ENCODE data around the gene UTP18.
"Not testable (repeated sequence)": the region's sequence is repeated elsewhere in the genome, so short reads cannot be mapped to it uniquely, and the experiment has no call there.

UTP18 gene

DNA sequence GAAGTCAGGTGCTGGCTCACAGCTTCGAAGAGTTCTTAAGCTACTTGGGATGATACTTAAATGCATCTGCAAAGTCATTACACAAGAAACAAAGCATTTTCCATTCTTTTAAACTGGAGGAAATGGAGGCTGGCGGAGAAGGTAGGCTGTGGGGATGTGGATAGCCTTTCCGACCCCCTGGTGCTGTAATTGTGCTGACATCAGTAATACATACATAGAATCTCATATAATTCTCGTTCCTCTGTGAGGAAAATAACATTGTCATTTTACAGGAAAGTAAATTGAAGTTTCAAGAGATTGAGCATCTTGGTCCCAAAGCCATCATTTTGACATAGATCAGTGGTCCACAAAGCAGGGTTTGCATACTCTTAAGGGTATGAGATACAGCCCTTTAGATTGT is 39.5 kb downstream of the UTP18 start:
- TF ChIP-seq, protein P1, sequence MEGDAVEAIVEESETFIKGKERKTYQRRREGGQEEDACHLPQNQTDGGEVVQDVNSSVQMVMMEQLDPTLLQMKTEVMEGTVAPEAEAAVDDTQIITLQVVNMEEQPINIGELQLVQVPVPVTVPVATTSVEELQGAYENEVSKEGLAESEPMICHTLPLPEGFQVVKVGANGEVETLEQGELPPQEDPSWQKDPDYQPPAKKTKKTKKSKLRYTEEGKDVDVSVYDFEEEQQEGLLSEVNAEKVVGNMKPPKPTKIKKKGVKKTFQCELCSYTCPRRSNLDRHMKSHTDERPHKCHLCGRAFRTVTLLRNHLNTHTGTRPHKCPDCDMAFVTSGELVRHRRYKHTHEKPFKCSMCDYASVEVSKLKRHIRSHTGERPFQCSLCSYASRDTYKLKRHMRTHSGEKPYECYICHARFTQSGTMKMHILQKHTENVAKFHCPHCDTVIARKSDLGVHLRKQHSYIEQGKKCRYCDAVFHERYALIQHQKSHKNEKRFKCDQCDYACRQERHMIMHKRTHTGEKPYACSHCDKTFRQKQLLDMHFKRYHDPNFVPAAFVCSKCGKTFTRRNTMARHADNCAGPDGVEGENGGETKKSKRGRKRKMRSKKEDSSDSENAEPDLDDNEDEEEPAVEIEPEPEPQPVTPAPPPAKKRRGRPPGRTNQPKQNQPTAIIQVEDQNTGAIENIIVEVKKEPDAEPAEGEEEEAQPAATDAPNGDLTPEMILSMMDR (IDR thresholded peaks at IDR 0.05; ENCODE audit: low read depth, low read length, missing control alignments): no peak
- DNase-seq (ENCODE audit: low read depth): no peak
- no peak overlapping the region for H3K4me3 ChIP-seq (ENCODE audit: low read depth, low read length)

DNA sequence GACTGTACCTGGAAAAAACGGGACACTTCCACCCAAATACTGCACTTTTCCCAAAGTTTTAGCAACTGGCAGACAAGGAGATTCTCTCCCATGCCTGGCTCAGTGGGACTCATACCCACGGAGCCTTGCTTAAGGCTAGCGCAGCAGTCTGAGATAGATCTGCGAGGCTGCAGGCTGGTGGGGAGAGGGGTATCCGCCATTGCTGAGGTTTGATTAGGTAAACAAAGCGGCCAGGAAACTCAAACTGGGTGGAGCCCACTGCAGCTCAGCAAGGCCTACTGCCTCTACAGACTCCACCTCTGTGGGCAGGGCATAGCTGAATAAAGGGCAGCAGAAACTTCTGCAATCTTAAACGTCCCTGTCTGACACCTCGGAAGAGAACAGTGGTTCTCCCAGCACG is 44.8 kb downstream of the UTP18 start:
- TF ChIP-seq, protein P1 (IDR thresholded peaks at IDR 0.05; ENCODE audit: low read depth, low read length, missing control alignments): no peak
- no peak overlapping the region for H3K4me3 ChIP-seq (ENCODE audit: low read depth, low read length)
- DNase-seq (ENCODE audit: low read depth): no peak

DNA sequence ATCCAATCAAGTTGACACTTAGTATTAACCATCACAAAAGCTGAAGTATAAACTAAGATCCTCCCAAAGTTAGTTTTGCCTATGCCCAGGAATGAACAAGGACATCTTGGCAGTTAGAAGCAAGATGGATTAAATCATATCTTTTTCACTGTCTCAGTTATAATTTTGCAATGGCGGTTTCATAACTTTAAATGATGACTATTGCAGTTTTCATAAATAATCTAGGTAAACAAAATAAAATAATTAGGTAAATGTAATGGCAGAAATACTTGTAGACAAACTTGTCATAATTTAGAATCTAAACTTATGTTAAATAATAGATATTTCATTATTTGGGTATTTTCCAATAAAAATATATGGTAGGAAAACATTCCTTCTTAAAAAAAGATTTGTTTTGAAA is 51.7 kb downstream of the UTP18 start:
- DNase-seq (ENCODE audit: low read depth); H3K4me3 ChIP-seq (ENCODE audit: low read depth, low read length): not testable (repeated sequence)

DNA sequence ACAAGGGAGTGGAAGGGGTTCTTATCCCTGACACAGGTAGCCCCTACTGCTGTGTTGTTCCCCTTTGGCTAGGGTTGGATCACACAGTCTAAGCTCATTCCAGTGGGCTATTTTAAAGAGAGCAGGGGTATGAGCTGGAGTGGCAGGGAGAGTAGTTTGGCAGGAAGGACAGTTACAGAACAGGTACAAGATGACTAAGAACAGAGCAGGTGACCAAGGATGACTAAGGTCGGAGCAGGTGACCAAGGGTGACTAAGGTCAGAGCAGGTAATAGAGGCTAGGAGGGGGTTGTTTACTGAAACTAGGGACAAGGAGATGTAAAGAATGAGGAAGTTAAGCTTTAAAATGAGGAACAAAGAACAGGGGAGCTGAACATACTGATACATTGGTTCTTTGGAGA is 58.8 kb downstream of the UTP18 start:
- no peak for DNase-seq (ENCODE audit: low read depth)
- TF ChIP-seq, protein P1 (IDR thresholded peaks at IDR 0.05; ENCODE audit: low read depth, low read length, missing control alignments): no peak
- H3K4me3 ChIP-seq (ENCODE audit: low read depth, low read length): no peak overlapping the region

DNA sequence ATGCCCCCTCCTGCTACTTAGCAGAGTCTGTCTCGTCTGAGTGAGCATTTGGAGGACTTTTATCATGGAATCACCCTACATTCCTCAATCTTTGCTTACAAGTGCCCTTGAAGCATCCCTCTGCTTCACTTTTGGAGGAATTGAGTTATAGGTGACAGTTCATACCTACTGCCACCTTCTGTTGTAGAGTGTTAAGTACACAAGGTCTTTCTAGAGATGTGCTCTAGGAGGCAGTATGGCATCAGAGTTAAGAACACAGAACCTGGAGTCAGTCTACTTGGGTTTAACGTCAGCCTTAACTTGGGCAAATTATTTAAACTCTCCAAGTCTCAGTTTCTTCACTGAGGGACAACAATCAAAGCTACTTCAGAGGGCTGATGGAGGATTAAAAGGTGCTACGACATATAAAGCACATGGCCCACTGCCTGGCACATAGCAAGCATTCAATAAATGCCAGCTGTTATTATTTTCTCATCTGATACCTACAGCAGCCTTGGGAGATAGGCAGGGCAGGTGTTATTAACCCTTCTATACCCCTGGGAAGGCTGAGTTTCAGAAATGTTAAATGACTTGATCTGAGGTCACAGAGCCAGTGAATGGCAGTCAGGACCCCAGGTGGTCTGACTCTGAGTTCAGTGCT is 62.2 kb downstream of the UTP18 start:
- H3K4me3 ChIP-seq (ENCODE audit: low read depth, low read length): no peak overlapping the region
- DNase-seq (ENCODE audit: low read depth): no peak
- TF ChIP-seq, protein P1 (IDR thresholded peaks at IDR 0.05; ENCODE audit: low read depth, low read length, missing control alignments): peak; percentile 60

DNA sequence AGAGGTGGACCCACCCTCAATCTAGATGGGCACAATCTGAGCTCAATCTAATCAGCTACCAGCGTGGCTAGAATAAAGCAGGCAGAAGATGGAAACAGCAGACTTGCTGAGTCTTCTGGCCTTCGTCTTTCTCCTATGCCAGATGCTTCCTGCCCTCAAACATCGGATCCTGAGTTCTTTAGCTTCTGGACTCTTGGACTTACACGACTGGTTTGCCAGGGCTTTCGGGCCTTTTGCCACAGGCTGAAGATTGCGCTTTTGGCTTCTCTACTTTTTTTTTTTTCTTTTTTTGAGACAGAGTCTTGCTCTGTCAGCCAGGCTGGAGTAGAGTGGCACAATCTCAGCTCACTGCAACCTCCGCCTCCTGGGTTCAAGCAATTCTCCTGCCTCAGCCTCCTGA is 65.1 kb downstream of the UTP18 start:
- TF ChIP-seq, protein P1 (IDR thresholded peaks at IDR 0.05; ENCODE audit: low read depth, low read length, missing control alignments): no peak
- no peak overlapping the region for H3K4me3 ChIP-seq (ENCODE audit: low read depth, low read length)
- no peak for DNase-seq (ENCODE audit: low read depth)

DNA sequence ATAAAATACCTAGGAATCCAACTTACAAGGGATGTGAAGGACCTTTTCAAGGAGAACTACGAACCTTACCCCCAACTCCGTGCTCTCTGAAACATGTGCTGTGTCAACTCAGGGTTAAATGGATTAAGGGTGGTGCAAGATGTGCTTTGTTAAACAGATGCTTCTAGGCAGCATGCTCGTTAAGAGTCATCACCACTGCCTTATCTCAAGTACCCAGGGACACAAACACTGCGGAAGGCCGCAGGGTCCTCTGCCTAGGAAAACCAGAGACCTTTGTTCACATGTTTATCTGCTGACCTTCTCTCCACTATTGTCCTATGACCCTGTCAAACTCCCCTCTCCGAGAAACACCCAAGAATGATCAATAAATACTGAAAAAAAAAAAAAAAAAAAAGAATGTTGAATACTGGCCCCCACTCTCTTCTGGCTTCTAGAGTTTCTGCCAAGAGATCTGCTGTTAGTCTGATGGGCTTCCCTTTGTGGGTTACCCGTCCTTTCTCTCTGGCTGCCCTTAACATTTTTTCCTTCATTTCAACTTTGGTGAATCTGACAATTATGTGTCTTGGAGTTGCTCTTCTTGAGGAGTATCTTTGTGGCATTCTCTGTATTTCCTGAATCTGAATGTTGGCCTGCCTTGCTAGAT is 70.6 kb downstream of the UTP18 start:
- not testable (repeated sequence) for DNase-seq (ENCODE audit: low read depth); H3K4me3 ChIP-seq (ENCODE audit: low read depth, low read length)

DNA sequence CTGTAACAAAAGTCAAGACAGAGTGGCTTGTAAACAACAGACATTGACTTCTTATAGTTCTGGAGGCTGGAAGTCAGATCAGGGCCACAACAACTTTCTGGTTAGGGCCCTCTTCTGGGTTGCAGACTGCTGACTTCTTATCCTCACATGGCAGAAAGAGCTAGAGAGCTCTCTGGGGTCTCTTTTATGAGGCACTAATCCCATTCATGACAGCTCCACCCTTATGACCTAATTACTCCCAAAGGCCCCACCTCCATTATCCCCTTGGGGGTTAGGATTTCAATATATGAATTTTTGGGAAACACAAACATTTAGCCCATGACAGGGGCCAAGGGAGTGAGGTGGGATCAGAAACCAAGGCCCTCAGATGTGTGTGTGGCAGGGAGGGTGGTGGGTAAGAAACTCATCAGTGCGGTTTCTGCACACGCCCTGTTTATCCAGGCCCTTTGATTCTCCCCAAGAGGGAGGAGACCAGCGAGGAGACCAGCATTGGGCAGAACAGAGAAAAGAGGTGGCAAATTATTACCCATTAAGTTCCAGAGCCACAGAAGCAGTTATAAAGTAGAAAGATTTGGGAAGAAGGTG is 74.8 kb downstream of the UTP18 start:
- TF ChIP-seq, protein P1 (IDR thresholded peaks at IDR 0.05; ENCODE audit: low read depth, low read length, missing control alignments): no peak

More for the DNA sequence above, 74.8 kb downstream of the UTP18 start:
- no peak overlapping the region for H3K4me3 ChIP-seq (ENCODE audit: low read depth, low read length)
- DNase-seq (ENCODE audit: low read depth): no peak

Data from GM12864 (cell line).